Panc1 (cell line): ENCODE measurements around the gene SLCO2B1.

Experiments used
- CTCF ChIP-seq: fragments of 450-650 bp; IDR thresholded peaks from 2 replicates; pipeline ENCODE4 v1.5.1; 2017; ENCODE audit warnings: mild to moderate bottlenecking
- POLR2AphosphoS5 ChIP-seq: IDR thresholded peaks from 2 replicates; pipeline ENCODE4 v1.6.1; 2012; ENCODE audit warnings: mild to moderate bottlenecking, low read depth, low read length, moderate library complexity
- REST ChIP-seq, 2 experiments: IDR thresholded peaks; 2 replicates each; pipeline ENCODE4 v1.6.1; 2011 to 2012; ENCODE audit warnings: low read depth in 2 of 2, control low read depth in 1 of 2, low read length in 1 of 2, mild to moderate bottlenecking in 1 of 2, moderate library complexity in 1 of 2; ENCODE audit not compliant: insufficient read depth in 1 of 2
- SIN3A ChIP-seq: IDR thresholded peaks from 2 replicates; pipeline ENCODE4 v1.6.1; 2012; ENCODE audit warnings: low read depth, mild to moderate bottlenecking, low read length, moderate library complexity, borderline replicate concordance; ENCODE audit not compliant: insufficient read depth
- TCF7L2 ChIP-seq: IDR thresholded peaks from 2 replicates; pipeline ENCODE4 v1.6.1; 2011; ENCODE audit warnings: mild to moderate bottlenecking, low read depth, low read length, inconsistent platforms

GRCh38 chr11:75197512-75198277 is 46.8 kb downstream of the SLCO2B1 start:
- TF ChIP-seq CTCF (no peak), POLR2AphosphoS5 (no peak), TCF7L2 (no peak), SIN3A (no peak), REST (IDR thresholded peaks at IDR 0.05; ENCODE audit: insufficient read depth in 1 of 2, low read depth in 2 of 2, low read length in 1 of 2) (no peak)
